GM12878 (cell line): ENCODE results near the gene EXOC4. TPM values are rescaled to one million over a fixed set of nuclear protein-coding genes. Genes with fewer than 3 reads are reported as not detected.

Source experiments
- ATAC-seq: fragments of 200-7000 bp; cut with Tn5 transposase; 3 replicates; pipeline ENCODE4 v1.9.1; 2020; ENCODE audit warnings: mild to moderate bottlenecking, moderate library complexity
- BruUV-seq: library from RNA; stranded (reverse); fragments of 400-500 nt; replicated peaks from 2 replicates; lab custom pipeline; 2021; lab: Mats Ljungman, UMichigan
- CTCF ChIA-PET: fragments of 300-600 bp; sonication (Branson Sonifier 250); formaldehyde crosslinking; extraction: SDS; loops from one replicate; lab custom pipeline; 2021; ENCODE audit warnings: inconsistent platforms; lab: Yijun Ruan, JAX
- POLR2A ChIA-PET: fragments of 350-600 bp; formaldehyde crosslinking; extraction: SDS; loops from one replicate; lab custom pipeline; 2021; ENCODE audit warnings: inconsistent platforms; lab: Charles Lee
- RAD21 ChIA-PET: fragments of 300-600 bp; sonication (Branson Sonifier 250); formaldehyde crosslinking; loops from one replicate; lab custom pipeline; 2023; ENCODE audit warnings: antibody characterized with exemption; ENCODE audit not compliant: unreplicated experiment; lab: Charles Lee
- SMC1A ChIA-PET: fragments of 300-600 bp; sonication (Branson Sonifier 250); formaldehyde crosslinking; loops from one replicate; lab custom pipeline; 2023; ENCODE audit not compliant: unreplicated experiment, uncharacterized antibody; lab: Charles Lee
- DNase-seq: peaks from one replicate; pipeline ENCODE4 v3.0.0-alpha.2; 2011; ENCODE audit warnings: low read depth, low spot score
- FAIRE-seq: peaks from 3 replicates; lab custom pipeline; 2011; peaks lifted over from hg19 to GRCh38; lab: Jason Lieb, UNC
- H2AFZ ChIP-seq: 2 replicates; pipeline ENCODE4 v1.6.0; 2011; ENCODE audit warnings: low read depth, low read length, control low read depth; ENCODE audit not compliant: control insufficient read depth
- H3K27ac ChIP-seq: 2 replicates; pipeline ENCODE4 v1.5.1; 2011; ENCODE audit warnings: control low read depth; ENCODE audit not compliant: control insufficient read depth, insufficient read depth
- H3K27me3 ChIP-seq, 2 experiments: replicated peaks in 1 of 2; 2 replicates each; pipeline versions ENCODE4 v1.6.0 to v1.6.1; 2011; ENCODE audit warnings: low read length in 1 of 2; ENCODE audit not compliant: control insufficient read depth in 2 of 2, insufficient read depth in 2 of 2
- H3K36me3 ChIP-seq, 2 experiments: 2 replicates each; pipeline ENCODE4 v1.5.1; 2011; ENCODE audit warnings: low read length in 1 of 2; ENCODE audit not compliant: control insufficient read depth in 2 of 2, insufficient read depth in 2 of 2
- H3K4me1 ChIP-seq: 2 replicates; pipeline ENCODE4 v1.6.1; 2011; ENCODE audit warnings: mild to moderate bottlenecking, low read length, moderate library complexity, mixed read lengths; ENCODE audit not compliant: control insufficient read depth, insufficient read depth
- H3K4me2 ChIP-seq: 2 replicates; pipeline ENCODE4 v1.6.0; 2011; ENCODE audit warnings: control low read depth; ENCODE audit not compliant: control insufficient read depth, insufficient read depth
- H3K4me3 ChIP-seq: fragments of 200-600 bp; sonication (generic); 2 replicates; pipeline ENCODE4 v1.5.1; 2016
- H3K79me2 ChIP-seq: 2 replicates; pipeline ENCODE4 v1.6.0; 2011; ENCODE audit warnings: low read length; ENCODE audit not compliant: control insufficient read depth, insufficient read depth
- H3K9ac ChIP-seq: 2 replicates; pipeline ENCODE4 v1.8.0; 2011; ENCODE audit warnings: low read length, control low read depth, mixed read lengths; ENCODE audit not compliant: control insufficient read depth, insufficient read depth
- H3K9me3 ChIP-seq: replicated peaks from 3 replicates; pipeline ENCODE4 v1.5.1; 2011; ENCODE audit warnings: mild to moderate bottlenecking, low read length; ENCODE audit not compliant: control insufficient read depth, insufficient read depth
- H4K20me1 ChIP-seq: 2 replicates; pipeline ENCODE4 v1.6.0; 2011; ENCODE audit not compliant: control insufficient read depth, insufficient read depth
- BACH1 ChIP-seq: fragments of 450-650 bp; IDR thresholded peaks from 2 replicates; pipeline ENCODE4 v1.6.1; 2017; ENCODE audit warnings: mild to moderate bottlenecking, borderline replicate concordance
- CBX3 ChIP-seq: fragments of 200-600 bp; sonication (generic); IDR thresholded peaks from 2 replicates; pipeline ENCODE4 v1.6.1; 2016; ENCODE audit warnings: low read depth, borderline replicate concordance
- CEBPB ChIP-seq, 2 experiments: fragments of 150-350 bp in 1 of 2; IDR thresholded peaks; 2 replicates each; pipeline ENCODE4 v1.6.1; 2012 to 2014; ENCODE audit warnings: low read depth in 2 of 2, low read length in 2 of 2, borderline replicate concordance in 1 of 2, inconsistent platforms in 1 of 2
- CHD2 ChIP-seq: IDR thresholded peaks from 2 replicates; pipeline ENCODE4 v1.6.1; 2011; ENCODE audit warnings: low read depth, low read length, improper control_type of control experiment, borderline replicate concordance
- CHD4 ChIP-seq: fragments of 200-600 bp; sonication (generic); IDR thresholded peaks from 2 replicates; pipeline ENCODE4 v1.6.1; 2016; ENCODE audit warnings: mild to moderate bottlenecking
- E2F8 ChIP-seq: fragments of 450-650 bp; IDR thresholded peaks from 2 replicates; pipeline ENCODE4 v1.6.1; 2018; ENCODE audit warnings: mild to moderate bottlenecking, low read depth, moderate library complexity; ENCODE audit not compliant: partially characterized antibody
- MEF2A ChIP-seq: IDR thresholded peaks from 2 replicates; pipeline ENCODE4 v1.6.1; 2011; ENCODE audit warnings: low read depth, mild to moderate bottlenecking, low read length, moderate library complexity; ENCODE audit not compliant: insufficient read depth
- POLR2AphosphoS2 ChIP-seq: IDR thresholded peaks from 2 replicates; pipeline ENCODE4 v1.6.1; 2011; ENCODE audit warnings: low read depth, mild to moderate bottlenecking, low read length, improper control_type of control experiment, moderate library complexity
- POLR2AphosphoS5 ChIP-seq: IDR thresholded peaks from 2 replicates; pipeline ENCODE4 v1.6.1; 2011; ENCODE audit warnings: mild to moderate bottlenecking, low read length, inconsistent platforms
- POU2F2 ChIP-seq: IDR thresholded peaks from 3 replicates; pipeline ENCODE4 v1.6.1; 2011; ENCODE audit warnings: low read depth, mild to moderate bottlenecking, low read length, borderline replicate concordance
- RAD51 ChIP-seq: fragments of 450-650 bp; IDR thresholded peaks from 2 replicates; pipeline ENCODE4 v1.6.1; 2016; ENCODE audit warnings: moderate library complexity, mild to moderate bottlenecking, inconsistent platforms
- SP1 ChIP-seq: IDR thresholded peaks from one replicate; pipeline ENCODE4 v1.6.1; 2011; ENCODE audit warnings: low read depth, low read length
- ZBTB33 ChIP-seq: fragments of 450-650 bp; IDR thresholded peaks from 2 replicates; pipeline ENCODE4 v1.6.1; 2017; ENCODE audit warnings: mild to moderate bottlenecking
- ZZZ3 ChIP-seq: IDR thresholded peaks from 2 replicates; pipeline ENCODE4 v1.6.1; 2011; ENCODE audit warnings: low read depth; ENCODE audit not compliant: control insufficient read depth, insufficient read length
- WGBS: methylation state at CpG from one replicate; pipeline ENCODE4 v1.1.6; 2016; ENCODE audit warnings: low lambda C conversion rate; ENCODE audit not compliant: insufficient replicate concordance, insufficient coverage; ENCODE audit errors: missing lambda C conversion rate; 5-methylcytosine and 5-hydroxymethylcytosine counted together
- in situ Hi-C: fragments of 300-500 bp; cut with MboI; formaldehyde crosslinking; loops from 9 replicates; pipeline ENCODE4 v1.14.3; 2018; ENCODE audit warnings: mixed read lengths
- intact Hi-C: fragments of 100-400 bp; cut with micrococcal nuclease; formaldehyde crosslinking; loops from one replicate; pipeline ENCODE4 v1.14.2; 2022; ENCODE audit not compliant: unreplicated experiment
- polyA plus RNA-seq, 11 experiments: library from polyadenylated mRNA; depleted of rRNA in 4 of 11; unstranded in 6 of 11; stranded (reverse) in 5 of 11; fragments of >200 nt; fragmentation: Nextera tagmentation in 4 of 11; fragmentation: Illumina TruSeq in 1 of 11; extraction: Ambion mirVana in 4 of 11; extraction: Trizol in 1 of 11; gene quantifications; 1 replicate in 1 of 11; 2 replicates in 10 of 11; pipeline versions ENCODE4 v1.2.1 to v1.2.3, GENCODE V29; 2011 to 2016; ENCODE audit warnings: inconsistent platforms in 2 of 11, missing spikeins in 2 of 11, low read depth in 1 of 11
- total RNA-seq, 4 experiments: library from RNA; depleted of rRNA in 3 of 4; stranded (reverse); fragments of >200 nt in 3 of 4; fragmentation: Illumina TruSeq in 1 of 4; extraction: Trizol in 1 of 4; gene quantifications; 2 replicates each; pipeline versions ENCODE4 v1.2.1 to v1.2.3, GENCODE V29; 2013 to 2021

EXOC4 gene
- total and polyA plus RNA-seq, 10 of the 15 experiments (the other 5 are each of a cell fraction or from before 2014, with no cell fraction given): 13.2 to 44.5 (median 29.6) TPM

- DNase-seq (no peak), ATAC-seq (no peak), FAIRE-seq (no peak)
- BruUV-seq: no TSS peak
- ChIA-PET SMC1A (interaction anchor here (1.2 kb wide), 1 partner anchor 181 kb away, joined by 3 read pairs; no protein-coding TSS in a partner anchor), CTCF (interaction anchor here (0.8 kb wide), 1 partner anchor 293 kb away, joined by 3 read pairs; no protein-coding TSS in a partner anchor), RAD21 (no interaction called here), POLR2A (no interaction called here)
- H3K9ac ChIP-seq: no peak overlapping the region
- no peak overlapping the region for H3K27ac ChIP-seq
- no peak overlapping the region for H3K4me2 ChIP-seq
- in situ Hi-C loops (no loop called here), intact Hi-C loops (no loop called here)
- H2AFZ ChIP-seq: no peak overlapping the region
- 98% methylated on average over 3 of the region's 3 CpGs for WGBS
- H3K27me3 ChIP-seq: no peaks in the 10 kb centered on the region
- no peaks in the 10 kb centered on the region for H4K20me1 ChIP-seq
- no peaks in the 10 kb centered on the region for H3K36me3 ChIP-seq
- no peak overlapping the region for H3K4me3 ChIP-seq
- H3K4me1 ChIP-seq: no peaks in the 10 kb centered on the region
- no peaks in the 10 kb centered on the region for H3K9me3 ChIP-seq
- TF ChIP-seq CBX3 (no peak), RAD51 (no peak)
- H3K79me2 ChIP-seq: no peaks in the 10 kb centered on the region
These were observed 308.5 kb downstream of the EXOC4 start for GRCh38 chr7:133561396-133561795.

GRCh38 chr7:133562621-133563020 is 309.7 kb downstream of the EXOC4 start:
- WGBS: 98% methylated on average over 4 of the region's 4 CpGs
- RAD21 ChIA-PET: no interaction called here
- POLR2A ChIA-PET: no interaction called here
- BruUV-seq: no TSS peak
- in situ Hi-C loops: no loop called here
- no peaks in the 10 kb centered on the region for H3K79me2 ChIP-seq
- no peak for FAIRE-seq
- no peak overlapping the region for H3K9ac ChIP-seq
- no peak overlapping the region for H3K27ac ChIP-seq
- no peaks in the 10 kb centered on the region for H3K36me3 ChIP-seq
- H3K27me3 ChIP-seq: no peaks in the 10 kb centered on the region
- H2AFZ ChIP-seq: no peak overlapping the region
- no peak for DNase-seq
- H3K9me3 ChIP-seq: no peaks in the 10 kb centered on the region
- SMC1A ChIA-PET: interaction anchor here (1.2 kb wide), 1 partner anchor 180 kb away, joined by 3 read pairs; no protein-coding TSS in a partner anchor
- ATAC-seq: no peak
- no peaks in the 10 kb centered on the region for H3K4me1 ChIP-seq
- no peaks in the 10 kb centered on the region for H4K20me1 ChIP-seq
- intact Hi-C loops: no loop called here
- no peak overlapping the region for H3K4me3 ChIP-seq
- H3K4me2 ChIP-seq: no peak overlapping the region
- CTCF ChIA-PET: interaction anchor here (2.2 kb wide), 1 partner anchor 181 kb away, joined by 6 read pairs; no protein-coding TSS in a partner anchor
- TF ChIP-seq CEBPB (IDR thresholded peaks at IDR 0.05; ENCODE audit: borderline replicate concordance in 1 of 2, low read depth in 2 of 2, low read length in 2 of 2): no peak
- no peak for TF ChIP-seq CHD2
- no peak for TF ChIP-seq CHD4
- TF ChIP-seq ZBTB33: no peak
- no peak for TF ChIP-seq ZZZ3
- TF ChIP-seq POLR2AphosphoS5: no peak
- TF ChIP-seq BACH1: no peak
- TF ChIP-seq SP1: no peak
- TF ChIP-seq POU2F2: no peak
- TF ChIP-seq MEF2A: no peak
- no peak for TF ChIP-seq POLR2AphosphoS2
- TF ChIP-seq E2F8: no peak
